Stimulated activated CD4-positive, alpha-beta T cell treated with anti-CD3 and anti-CD28 coated beads, Interleukin-12 subunit alpha, Interleukin-12 subunit beta, amount 100 ng/mL, for 24 hours (primary cell): ENCODE measurements around the gene BTBD2.

Experiments used
- DNase-seq, 2 experiments: peaks; one replicate each; pipeline ENCODE4 v3.0.0-alpha.2; 2020; ENCODE audit warnings: low read depth in 2 of 2

Gene BTBD2

DNA sequence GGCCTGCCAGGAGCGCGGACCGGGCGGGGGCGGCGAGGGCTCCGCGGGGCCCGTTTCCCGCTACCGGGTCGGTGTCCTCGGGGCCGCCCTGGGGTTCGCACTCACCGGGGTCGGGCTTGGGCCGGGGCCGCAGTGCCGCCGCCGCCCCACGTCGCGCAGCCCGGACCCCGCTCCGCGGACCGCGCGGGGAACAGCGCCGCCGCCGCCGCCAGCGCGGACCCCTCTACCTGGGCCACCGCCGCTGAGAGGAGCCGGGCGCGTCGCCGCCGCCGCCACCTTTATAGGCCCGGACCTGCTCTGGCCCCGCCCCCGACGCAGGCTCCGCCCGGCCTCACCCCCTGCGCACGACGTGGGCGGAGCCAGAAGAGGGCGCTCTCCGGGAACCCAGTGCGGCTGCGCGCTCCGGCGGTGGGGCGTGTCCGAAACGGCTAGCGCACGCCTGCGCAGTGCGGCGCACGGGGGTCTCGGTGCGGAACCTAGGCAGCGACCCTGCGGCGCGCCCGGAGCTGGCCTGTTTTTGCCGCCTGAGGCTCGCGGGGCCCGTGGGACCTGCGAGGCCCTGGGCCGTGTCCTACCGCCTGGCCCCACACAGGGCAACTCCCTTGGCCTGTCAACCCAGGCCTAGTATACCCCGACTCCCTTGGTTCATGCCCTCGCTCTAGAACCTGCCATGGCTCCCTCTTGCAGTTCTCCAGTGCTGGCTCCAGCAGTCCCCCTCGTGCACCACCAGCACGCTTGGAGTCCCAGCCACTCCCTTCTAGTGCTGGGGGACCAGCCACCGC lies 35.7 kb upstream of the BTBD2 start, which contains the start of gene MKNK2:
MKNK2 (minus strand) TSS at position 254 of the 782 bp plus-strand sequence. CDS start 393 bp downstream, outside the sequence.
- peak; percentile 90 to 92 for DNase-seq

- no peak for DNase-seq
These were observed 35.0 kb upstream of the BTBD2 start for GRCh38 chr19:2050349-2050990.

DNA sequence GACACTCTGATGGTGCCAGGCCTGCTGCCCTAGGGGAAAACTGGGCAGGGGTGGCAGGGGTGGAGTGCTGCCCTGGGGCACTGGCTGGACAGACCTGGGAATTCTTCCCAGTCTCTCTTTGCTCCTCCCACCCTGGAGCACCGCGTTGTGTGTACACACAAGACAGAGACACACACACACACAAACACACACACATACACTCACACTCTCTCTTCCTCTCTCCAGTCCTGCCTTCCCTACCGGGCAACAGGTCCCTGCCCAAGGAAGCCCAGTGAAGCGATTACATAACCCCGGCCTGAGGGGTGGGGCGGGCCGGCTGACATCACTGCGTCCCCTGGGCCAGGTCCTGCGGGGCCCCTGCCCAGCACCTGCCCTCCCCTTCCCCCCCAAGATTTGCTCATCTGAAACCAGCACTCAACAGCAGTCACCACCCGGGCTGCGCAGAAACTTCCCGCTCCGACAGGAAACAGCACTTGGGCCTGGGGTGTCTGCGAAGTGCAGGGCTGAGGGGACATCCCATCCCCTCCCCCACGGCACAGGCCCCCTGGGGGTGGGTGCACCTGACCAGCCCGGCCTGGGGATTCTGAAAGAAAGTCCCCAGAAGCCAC lies 34.3 kb upstream of the BTBD2 start:
- DNase-seq = no peak

DNA sequence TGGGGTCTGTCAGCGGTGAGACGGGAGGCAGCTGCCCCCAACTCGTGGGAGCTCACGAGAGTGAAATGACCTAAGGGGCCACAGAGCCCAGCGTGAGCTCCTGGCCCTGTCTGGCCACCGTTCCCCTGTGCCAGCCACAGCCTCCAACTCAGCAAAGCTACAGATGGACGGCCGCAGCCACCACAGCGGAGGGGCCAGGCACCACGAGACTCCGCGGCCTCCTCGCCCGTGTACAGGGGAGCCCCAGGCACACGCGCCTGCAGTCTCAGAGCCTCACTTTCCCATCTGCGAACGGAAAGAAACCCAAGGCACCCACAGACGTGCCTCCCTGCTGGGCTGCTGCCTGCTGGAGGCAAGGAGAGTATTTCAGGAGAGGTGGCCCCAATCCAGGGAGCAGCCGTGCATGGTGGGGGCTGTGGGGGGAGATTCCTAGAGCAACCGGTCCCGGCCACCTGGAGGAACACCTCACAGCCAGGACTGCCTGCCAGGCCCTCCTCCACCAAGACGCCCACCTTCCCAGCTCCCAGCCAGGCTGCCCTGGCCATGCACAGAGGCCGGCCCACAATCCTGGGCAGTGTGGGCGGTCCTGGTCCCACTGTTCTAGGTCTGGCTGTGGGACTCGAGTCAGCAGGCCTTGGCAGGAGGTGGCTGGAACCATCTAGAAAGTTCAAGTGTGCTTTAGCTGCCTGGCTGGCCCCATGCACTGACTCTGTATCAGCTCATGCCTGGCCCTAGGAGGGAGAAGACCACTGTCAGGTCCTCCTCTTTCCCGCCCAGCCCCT lies 33.6 kb upstream of the BTBD2 start:
- no peak for DNase-seq

DNA sequence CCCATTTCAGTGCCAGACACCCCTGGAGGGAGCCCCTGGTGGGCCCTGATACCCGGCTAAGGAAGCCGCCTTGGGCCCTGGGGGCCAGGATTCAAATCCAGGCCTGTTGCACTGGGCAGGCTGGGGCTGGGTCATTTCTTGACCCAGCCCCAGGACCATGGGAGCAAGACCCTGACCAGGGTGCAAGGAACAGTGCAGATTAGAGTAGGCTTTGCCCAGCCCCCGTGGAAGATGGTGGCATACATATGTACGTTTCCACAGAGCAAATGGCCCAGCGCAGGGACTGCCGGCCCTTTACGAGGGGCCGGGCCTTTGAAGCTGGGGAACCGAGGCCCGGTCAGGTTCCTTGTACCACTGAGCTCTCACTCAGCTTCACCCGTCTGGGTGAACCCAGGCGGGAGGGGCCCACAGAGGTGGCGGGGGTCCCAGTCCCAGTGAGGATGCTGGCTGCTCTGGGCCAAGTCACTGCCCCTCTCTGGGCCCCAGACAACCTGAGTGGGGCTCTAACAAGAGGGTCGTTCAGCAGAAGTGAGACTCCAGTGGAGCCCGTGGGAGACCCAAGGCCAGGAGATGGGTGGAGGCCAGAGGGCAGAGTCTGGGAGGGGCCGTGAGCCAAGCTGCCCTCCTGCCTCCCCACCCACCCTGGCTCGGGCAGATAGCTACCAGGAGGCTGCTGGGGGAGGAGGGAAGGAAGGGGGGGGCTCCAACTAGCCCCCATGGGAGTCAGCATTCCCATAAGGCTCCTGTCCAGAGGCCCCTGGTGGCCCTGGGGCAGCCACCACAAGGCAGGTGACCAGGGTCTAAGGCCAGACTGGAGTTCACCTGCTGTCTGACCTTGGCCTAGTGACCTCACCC lies 32.8 kb upstream of the BTBD2 start:
- DNase-seq = no peak

- DNase-seq = no peak
These were observed 32.1 kb upstream of the BTBD2 start for GRCh38 chr19:2047449-2048103.

GRCh38 chr19:2047076-2047448 lies 31.5 kb upstream of the BTBD2 start:
- no peak for DNase-seq

- no peak for DNase-seq
These were observed 30.8 kb upstream of the BTBD2 start for GRCh38 chr19:2046046-2046907.

- no peak for DNase-seq
These were observed 30.1 kb upstream of the BTBD2 start for GRCh38 chr19:2045501-2046045.

- DNase-seq = no peak
These were observed 29.4 kb upstream of the BTBD2 start for GRCh38 chr19:2044709-2045500.

- no peak for DNase-seq
These were observed 28.6 kb upstream of the BTBD2 start for GRCh38 chr19:2043961-2044708.

GRCh38 chr19:2043251-2043641 lies 27.7 kb upstream of the BTBD2 start:
- no peak for DNase-seq

- DNase-seq = no peak
These were observed 27.2 kb upstream of the BTBD2 start for GRCh38 chr19:2042485-2043250.

- DNase-seq = peak; percentile 98 to 100
These were observed 26.4 kb upstream of the BTBD2 start for GRCh38 chr19:2041683-2042484.

GRCh38 chr19:2041433-2041682 lies 25.8 kb upstream of the BTBD2 start:
- DNase-seq = no peak

GRCh38 chr19:2040647-2041432 lies 25.3 kb upstream of the BTBD2 start:
- no peak for DNase-seq
